Neural crest cell (in vitro differentiated cells): ENCODE measurements around the gene PCP4. TPM values are rescaled to one million over a fixed set of nuclear protein-coding genes. Genes with fewer than 3 reads are reported as not detected.

Experiments used
- DNase-seq: peaks from one replicate; pipeline ENCODE4 v3.0.0; 2021; ENCODE audit warnings: low read depth, mixed read lengths, low spot score
- H3K27ac Mint-ChIP-seq: one replicate; pipeline ENCODE4 v1.8.0; 2021; ENCODE audit warnings: mild to moderate bottlenecking, mixed read lengths; ENCODE audit not compliant: unreplicated experiment
- H3K27me3 Mint-ChIP-seq: 2 replicates; pipeline ENCODE4 v1.8.0; 2021; ENCODE audit warnings: low read depth, mild to moderate bottlenecking, mixed read lengths
- H3K36me3 Mint-ChIP-seq: 2 replicates; pipeline ENCODE4 v1.8.0; 2021; ENCODE audit warnings: low read depth, mild to moderate bottlenecking, mixed read lengths
- H3K4me1 Mint-ChIP-seq: 2 replicates; pipeline ENCODE4 v1.8.0; 2021; ENCODE audit warnings: mixed read lengths
- H3K4me3 Mint-ChIP-seq: one replicate; pipeline ENCODE4 v1.8.0; 2021; ENCODE audit warnings: mild to moderate bottlenecking, mixed read lengths
- H3K9me3 Mint-ChIP-seq: 2 replicates; pipeline ENCODE4 v1.8.0; 2021; ENCODE audit warnings: mixed read lengths
- total RNA-seq: library from RNA; stranded (reverse); gene quantifications from 2 replicates; pipeline ENCODE4 v1.2.1, GENCODE V29; 2021
- TF ChIP-seq, protein P1 (sequence below): fragments of 200-600 bp; sonication (generic); conservative IDR thresholded peaks from 2 replicates; pipeline ENCODE4 v1.5.0; 2021; ENCODE audit warnings: antibody characterized with exemption, mild to moderate bottlenecking

PCP4 gene
- total RNA-seq, 1 donor from 2014 or later: 1.1 TPM

DNA sequence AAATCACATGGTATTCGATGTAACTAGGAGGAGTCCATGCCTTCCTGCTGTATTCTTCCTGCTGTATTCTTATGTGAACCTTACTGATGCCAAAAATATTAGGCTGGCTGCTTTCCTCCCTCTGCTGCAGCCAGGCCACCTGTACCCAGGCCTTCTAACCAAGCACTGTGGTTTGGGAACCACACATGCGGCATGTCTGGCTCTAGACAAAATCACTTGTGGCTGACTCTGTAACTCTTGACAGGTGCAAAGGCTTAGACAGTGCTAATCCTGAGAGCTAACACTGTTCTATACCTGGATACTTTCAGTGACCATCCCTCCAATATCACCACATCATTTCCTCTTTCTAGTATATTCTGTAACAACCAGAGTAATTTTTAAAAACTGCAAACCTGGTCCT, 67.7 kb downstream of the PCP4 start:
- H3K36me3 Mint-ChIP-seq: peaks cover 2% of the 10 kb centered on the region
- H3K4me3 Mint-ChIP-seq: no peak overlapping the region
- no peak overlapping the region for H3K27ac Mint-ChIP-seq
- no peak for DNase-seq
- H3K4me1 Mint-ChIP-seq: no peaks in the 10 kb centered on the region
- H3K9me3 Mint-ChIP-seq: no peaks in the 10 kb centered on the region
- H3K27me3 Mint-ChIP-seq: peaks cover 10% of the 10 kb centered on the region
- TF ChIP-seq, protein P1, sequence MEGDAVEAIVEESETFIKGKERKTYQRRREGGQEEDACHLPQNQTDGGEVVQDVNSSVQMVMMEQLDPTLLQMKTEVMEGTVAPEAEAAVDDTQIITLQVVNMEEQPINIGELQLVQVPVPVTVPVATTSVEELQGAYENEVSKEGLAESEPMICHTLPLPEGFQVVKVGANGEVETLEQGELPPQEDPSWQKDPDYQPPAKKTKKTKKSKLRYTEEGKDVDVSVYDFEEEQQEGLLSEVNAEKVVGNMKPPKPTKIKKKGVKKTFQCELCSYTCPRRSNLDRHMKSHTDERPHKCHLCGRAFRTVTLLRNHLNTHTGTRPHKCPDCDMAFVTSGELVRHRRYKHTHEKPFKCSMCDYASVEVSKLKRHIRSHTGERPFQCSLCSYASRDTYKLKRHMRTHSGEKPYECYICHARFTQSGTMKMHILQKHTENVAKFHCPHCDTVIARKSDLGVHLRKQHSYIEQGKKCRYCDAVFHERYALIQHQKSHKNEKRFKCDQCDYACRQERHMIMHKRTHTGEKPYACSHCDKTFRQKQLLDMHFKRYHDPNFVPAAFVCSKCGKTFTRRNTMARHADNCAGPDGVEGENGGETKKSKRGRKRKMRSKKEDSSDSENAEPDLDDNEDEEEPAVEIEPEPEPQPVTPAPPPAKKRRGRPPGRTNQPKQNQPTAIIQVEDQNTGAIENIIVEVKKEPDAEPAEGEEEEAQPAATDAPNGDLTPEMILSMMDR: no peak

GRCh38 chr21:39935716-39936115, 68.5 kb downstream of the PCP4 start:
- Mint-ChIP-seq H3K27me3 (peaks cover 10% of the 10 kb centered on the region), H3K36me3 (peaks cover 2% of the 10 kb centered on the region), H3K27ac (no peak overlapping the region), H3K4me3 (no peak overlapping the region), H3K4me1 (no peaks in the 10 kb centered on the region), H3K9me3 (no peaks in the 10 kb centered on the region)
- no peak for DNase-seq
- TF ChIP-seq, protein P1: no peak

DNA sequence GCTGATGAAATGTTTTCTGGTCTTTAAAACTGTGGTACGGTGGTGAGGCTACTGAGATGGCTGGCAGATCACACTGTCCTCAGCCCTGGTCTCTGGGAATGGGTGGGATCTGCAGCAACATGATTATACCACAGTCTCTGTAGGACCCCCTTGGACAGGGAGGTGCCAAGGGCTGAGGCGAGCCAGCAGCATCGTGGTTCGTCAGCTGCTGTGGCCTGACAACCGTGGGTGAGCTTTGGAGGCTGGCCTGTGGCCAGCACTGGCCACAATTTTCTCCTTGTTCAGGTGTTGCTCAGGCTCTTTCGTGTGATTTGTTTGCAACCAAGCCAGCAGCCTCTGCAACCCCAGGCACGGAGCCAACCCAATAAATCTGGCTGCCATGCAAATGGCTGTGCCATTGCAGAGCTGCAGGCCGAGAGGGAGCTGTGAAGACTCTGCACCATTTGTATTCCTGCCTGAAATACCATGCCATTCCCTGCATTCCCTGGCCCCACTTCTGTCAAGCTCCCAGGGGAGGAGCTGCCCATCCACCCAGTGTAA, 70.9 kb downstream of the PCP4 start:
- TF ChIP-seq, protein P1: no peak
- Mint-ChIP-seq H3K4me3 (no peak overlapping the region), H3K27me3 (peaks cover 3% of the 10 kb centered on the region), H3K9me3 (no peaks in the 10 kb centered on the region), H3K27ac (no peak overlapping the region), H3K4me1 (no peaks in the 10 kb centered on the region), H3K36me3 (peaks cover 2% of the 10 kb centered on the region)
- no peak for DNase-seq

GRCh38 chr21:39946199-39946598, 79.0 kb downstream of the PCP4 start:
- H3K36me3 Mint-ChIP-seq: peaks cover 2% of the 10 kb centered on the region
- TF ChIP-seq, protein P1: no peak
- peaks cover 13% of the 10 kb centered on the region for H3K9me3 Mint-ChIP-seq
- no peak overlapping the region for H3K4me3 Mint-ChIP-seq
- H3K27ac Mint-ChIP-seq: no peak overlapping the region
- no peak for DNase-seq
- no peaks in the 10 kb centered on the region for H3K4me1 Mint-ChIP-seq
- peaks cover 26% of the 10 kb centered on the region for H3K27me3 Mint-ChIP-seq

DNA sequence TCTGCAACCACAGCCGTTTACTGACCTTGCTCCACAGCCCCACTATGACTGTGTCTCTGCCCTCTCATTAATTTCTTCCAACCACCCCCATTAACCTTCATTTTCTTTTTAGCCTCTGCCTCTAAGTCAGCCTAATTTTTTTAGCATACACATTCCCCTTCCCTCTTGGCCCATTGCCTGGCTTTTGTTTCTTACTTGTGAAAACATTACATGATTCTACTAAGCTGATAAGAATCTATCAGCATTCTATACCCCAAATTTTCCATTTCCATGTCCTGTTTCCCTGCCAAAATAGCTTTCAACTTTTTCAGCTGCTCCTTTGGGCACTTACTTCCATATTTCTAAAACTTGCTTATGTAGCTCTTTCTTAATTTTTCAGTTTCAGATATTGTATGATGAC, 79.8 kb downstream of the PCP4 start:
- Mint-ChIP-seq H3K27me3 (peaks cover 34% of the 10 kb centered on the region), H3K9me3 (peaks cover 13% of the 10 kb centered on the region), H3K27ac (no peak overlapping the region), H3K4me3 (no peak overlapping the region), H3K4me1 (no peaks in the 10 kb centered on the region), H3K36me3 (peaks cover 3% of the 10 kb centered on the region)
- no peak for DNase-seq
- TF ChIP-seq, protein P1: no peak
